ENCODE measurements around the gene ROPN1L.
"Not testable (repeated sequence)": the region's sequence is repeated elsewhere in the genome, so short reads cannot be mapped to it uniquely, and the experiment has no call there.

The ROPN1L gene

DNA sequence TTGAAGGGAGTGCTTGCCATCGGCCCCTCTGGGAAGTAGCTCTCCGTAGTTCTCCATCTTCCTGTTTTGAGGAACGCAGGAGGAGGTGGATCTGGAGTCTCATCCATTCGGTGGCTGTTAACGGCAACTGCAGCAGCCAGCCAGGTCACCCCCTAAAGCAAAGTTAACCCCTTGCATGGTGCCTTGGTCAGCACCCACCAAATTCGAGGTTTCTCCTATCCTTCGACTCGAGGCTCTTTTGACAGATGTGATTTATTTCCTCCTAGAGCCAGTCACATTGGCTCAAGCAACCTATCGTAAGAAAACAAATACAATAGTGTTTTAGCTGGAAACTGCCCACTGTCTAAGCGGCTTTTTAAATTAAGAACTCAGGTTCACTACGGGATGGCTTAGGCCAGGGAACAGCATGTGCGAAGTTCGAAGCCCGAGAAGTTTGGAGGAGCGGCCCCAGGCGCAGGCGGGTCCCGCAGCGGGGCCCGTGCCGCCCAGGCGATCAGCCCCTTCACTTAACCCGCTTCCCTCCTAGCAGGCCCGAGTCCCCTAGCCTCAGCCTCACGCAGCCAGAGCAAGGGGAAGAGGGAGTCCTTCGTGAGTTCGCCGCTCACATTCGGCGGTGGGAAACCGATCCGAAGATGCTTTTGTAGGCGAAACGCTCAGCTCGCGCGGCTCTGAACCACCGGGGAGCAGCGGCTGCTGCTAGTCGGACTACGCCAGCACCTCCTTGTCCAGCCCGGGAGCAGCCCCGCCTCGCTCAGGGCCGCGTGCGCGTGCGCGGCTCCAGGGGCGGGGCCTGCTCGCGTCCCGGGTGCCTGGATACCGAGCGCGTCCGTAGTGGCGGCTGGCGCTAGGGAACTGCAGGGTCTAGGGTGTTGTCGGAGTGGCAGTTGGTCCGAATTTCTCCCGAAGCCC lies at the start of gene ROPN1L:
TSS of gene ROPN1L (plus strand) at position 797 of the 909 bp plus-strand sequence. CDS start 289 bp downstream, outside the sequence.
- DNase-seq (ENCODE audit: low read depth in 2 of 2) = peak; percentile 62 to 67

- DNase-seq (ENCODE audit: low read depth in 2 of 2) = not testable (repeated sequence)
Observed at GRCh38 chr5:10392567-10393328, 48.9 kb upstream of the ROPN1L start.

GRCh38 chr5:10393491-10393890 lies 48.2 kb upstream of the ROPN1L start:
- DNase-seq (ENCODE audit: low read depth in 2 of 2) = no peak

- no peak for DNase-seq (ENCODE audit: low read depth in 2 of 2)
Observed at GRCh38 chr5:10396552-10396951, 45.1 kb upstream of the ROPN1L start.

DNA sequence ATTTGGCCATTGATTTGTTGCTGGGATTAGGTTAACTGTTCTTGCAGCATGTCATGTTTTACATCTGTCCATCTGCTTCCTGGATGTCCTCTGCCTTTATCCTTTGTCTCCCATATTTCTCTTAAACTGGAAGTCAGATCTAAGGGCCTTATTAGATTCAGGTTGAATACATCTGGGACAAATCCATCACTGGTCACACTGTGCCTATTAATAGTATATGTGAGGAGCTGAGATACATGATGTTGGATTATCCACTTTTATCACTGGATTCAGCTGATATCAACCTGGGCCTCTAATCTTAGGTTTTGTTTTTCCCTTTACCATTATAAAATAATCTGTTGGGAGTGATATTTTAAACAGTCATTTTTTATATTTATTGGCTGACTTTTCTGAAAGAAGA lies 41.8 kb upstream of the ROPN1L start:
- DNase-seq (ENCODE audit: low read depth in 2 of 2) = no peak

- no peak for DNase-seq (ENCODE audit: low read depth in 2 of 2)
Observed at GRCh38 chr5:10400411-10400810, 41.3 kb upstream of the ROPN1L start.

DNA sequence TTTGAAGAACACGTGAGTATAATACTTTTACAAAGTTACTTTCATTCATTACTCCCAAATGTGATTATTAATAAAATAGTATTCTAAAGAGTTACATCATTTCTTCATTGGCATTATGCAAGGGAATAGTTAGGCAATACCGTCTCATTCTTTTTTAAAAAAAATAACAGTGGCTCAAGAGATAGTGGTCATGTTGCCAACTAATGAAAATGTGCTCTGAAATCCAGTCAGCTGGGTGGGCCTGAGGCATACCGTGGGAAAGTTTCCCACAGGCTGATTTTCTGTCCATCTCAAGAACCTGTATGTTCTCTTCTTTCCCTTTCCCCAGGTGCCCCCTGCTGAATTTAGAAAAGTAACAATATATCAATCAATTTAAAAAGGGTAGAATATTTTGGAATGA lies 40.8 kb upstream of the ROPN1L start:
- no peak for DNase-seq (ENCODE audit: low read depth in 2 of 2)

DNA sequence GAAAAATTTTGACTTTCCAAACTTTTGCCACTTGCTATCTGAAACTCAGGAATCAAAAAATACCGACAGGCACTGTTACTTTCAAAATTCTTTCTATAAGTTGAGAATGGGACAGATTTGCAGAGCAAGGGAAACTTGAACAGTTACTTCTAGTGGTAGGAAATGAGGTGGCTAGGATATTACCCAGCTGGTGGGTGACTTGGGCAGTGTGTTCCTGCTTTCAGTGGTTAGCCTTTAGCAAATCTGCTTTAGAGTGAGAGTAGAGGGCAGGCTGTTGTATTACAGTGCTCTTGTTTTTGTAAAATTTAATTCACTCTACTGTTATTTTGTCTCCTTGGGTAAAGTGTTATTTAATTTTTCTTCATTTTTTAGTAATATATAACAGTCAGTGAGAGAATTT lies 40.2 kb upstream of the ROPN1L start:
- DNase-seq (ENCODE audit: low read depth in 2 of 2) = no peak

DNA sequence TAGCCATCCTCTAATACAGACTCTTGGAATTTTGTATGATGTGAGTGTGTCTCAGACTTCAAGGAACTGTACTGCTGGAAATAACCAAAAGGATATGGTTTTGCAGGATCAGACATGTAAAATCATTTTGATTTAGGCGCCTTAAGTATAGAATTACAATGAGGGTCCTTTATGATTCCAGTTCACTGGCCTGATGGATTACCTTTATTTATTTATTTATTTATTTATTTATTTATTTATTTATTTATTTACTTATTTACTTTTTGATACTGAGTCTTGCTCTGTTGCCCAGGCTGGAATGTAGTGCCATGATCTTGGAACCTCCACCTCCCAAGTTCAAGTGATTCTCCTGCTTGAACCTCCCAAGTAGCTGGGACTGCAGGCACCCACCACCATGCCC lies 37.9 kb upstream of the ROPN1L start:
- DNase-seq (ENCODE audit: low read depth in 2 of 2) = no peak

GRCh38 chr5:10406651-10407050 lies 35.0 kb upstream of the ROPN1L start:
- DNase-seq (ENCODE audit: low read depth in 2 of 2) = no peak

DNA sequence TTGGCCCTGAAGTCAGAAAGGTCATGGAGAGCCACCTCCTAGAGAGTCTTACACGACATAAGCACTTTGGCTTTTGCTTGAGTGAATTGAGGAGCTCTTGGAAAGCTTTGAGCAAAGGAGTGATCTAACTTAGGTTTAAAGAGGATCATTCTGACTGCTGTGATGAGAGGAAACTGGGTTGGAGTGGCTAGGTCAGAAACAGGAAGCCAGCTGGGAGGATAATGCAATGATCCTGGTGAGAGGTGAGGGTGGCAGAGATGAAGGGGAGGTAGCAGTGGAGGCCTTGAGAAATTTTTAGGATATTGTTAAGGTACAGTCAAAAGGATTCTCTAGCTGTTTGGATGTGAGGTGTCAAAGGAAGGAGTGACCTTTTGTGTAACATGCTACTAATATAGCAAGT lies 32.2 kb upstream of the ROPN1L start:
- DNase-seq (ENCODE audit: low read depth in 2 of 2) = no peak

DNA sequence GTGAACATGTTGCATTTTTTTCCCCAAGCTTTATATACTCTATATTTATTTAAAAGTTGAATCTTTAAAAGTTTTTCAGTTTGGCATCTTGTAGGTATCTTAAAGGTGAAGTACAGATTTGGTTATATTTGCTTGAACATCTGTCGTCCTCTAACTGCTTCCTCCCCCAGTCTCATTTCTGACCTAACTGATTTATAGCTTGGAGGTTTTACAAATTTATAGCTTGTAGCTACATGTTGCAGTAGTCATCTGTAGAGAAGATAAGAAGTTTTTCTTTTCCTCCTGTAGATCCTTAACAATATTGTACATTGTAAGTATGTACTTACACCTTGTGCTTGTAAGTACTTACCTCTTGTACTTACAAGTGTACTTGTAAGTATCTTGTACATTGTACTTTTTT lies 31.0 kb upstream of the ROPN1L start:
- DNase-seq (ENCODE audit: low read depth in 2 of 2) = no peak

- DNase-seq (ENCODE audit: low read depth in 2 of 2) = no peak
Observed at GRCh38 chr5:10411336-10411735, 30.3 kb upstream of the ROPN1L start.

DNA sequence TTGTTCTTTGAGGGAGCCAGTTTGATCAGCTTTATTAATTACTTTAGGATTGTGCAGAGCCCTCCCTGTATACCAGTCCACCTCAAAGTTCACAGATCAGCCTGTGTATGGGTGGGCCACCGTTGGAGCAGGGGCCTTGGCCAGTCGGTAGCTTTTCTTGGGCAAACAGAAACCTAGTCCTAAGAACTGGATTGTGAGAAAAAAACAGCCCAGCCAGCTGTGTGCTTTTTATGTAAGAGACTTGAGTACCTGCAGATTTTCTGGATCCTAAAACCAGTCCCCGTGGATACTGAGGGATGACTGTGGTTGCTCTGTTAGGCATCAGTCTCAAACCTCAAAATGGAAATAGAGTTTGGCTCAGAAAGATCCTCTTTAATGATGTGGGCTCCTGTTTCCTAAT lies 24.8 kb upstream of the ROPN1L start:
- DNase-seq (ENCODE audit: low read depth in 2 of 2) = no peak

- no peak for DNase-seq (ENCODE audit: low read depth in 2 of 2)
Observed at GRCh38 chr5:10418654-10419345, 22.9 kb upstream of the ROPN1L start.

DNA sequence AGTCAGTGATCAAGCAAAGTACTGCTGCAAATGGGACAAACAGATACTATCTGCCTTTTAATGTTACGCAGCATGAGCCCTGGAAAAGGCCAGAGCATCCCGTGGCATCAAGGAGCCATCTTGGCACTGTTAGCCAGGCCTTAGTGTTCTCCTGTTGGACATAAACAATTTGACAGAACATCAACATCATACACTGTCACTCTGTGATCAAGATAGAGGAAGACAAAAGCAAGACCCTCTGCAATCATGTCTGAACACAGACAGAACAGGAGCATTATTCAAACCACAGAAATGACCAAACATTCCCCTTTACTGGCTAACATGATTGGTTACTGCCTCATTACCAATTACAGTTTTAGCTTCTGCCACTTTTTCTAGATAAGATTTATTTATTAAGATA lies 21.2 kb upstream of the ROPN1L start:
- DNase-seq (ENCODE audit: low read depth in 2 of 2) = no peak

- DNase-seq (ENCODE audit: low read depth in 2 of 2) = peak in 1 of 2 experiments; percentile 32
Observed at GRCh38 chr5:10420932-10421331, 20.7 kb upstream of the ROPN1L start.

GRCh38 chr5:10421896-10422691 lies 19.6 kb upstream of the ROPN1L start:
- DNase-seq (ENCODE audit: low read depth in 2 of 2) = no peak

DNA sequence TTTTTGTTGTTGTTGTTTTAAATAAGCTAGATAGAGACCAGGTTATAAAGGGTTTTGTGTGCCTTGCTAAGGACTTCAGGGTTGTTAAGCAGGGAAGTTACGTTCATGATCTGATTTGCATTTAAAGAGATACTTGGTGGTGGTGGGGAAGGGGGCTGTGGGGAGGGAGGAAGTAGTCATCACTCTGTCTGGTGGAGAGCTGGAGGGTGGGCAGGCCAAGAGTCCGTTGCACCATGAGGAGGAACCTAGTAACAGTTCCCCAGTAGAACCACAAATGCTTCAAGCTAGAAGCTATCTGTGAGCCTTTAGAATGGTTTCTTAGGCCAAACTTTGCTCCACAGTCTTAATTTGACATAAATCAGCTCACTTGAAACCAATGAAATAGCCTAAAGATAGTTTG lies 18.7 kb upstream of the ROPN1L start:
- no peak for DNase-seq (ENCODE audit: low read depth in 2 of 2)

GRCh38 chr5:10424124-10424731 lies 17.5 kb upstream of the ROPN1L start:
- DNase-seq (ENCODE audit: low read depth in 2 of 2) = no peak

DNA sequence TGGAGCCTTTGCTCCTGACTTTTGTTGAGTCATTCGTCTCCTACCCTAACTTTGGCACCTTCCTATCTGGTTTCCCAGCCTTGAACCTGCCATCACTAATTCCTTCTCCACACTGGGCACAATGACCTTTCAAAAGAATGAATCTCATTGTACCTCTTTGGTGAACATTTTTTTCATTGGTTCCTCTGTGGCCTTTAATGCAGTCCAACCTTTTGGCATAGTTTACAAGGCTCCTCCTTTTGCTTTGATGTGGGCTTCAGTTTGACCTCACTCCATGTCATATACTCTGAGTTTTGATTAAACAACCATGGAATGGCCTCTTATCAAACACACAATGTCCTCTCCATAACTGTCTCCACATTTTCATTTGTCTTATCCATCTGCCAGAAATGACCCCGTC lies 14.5 kb upstream of the ROPN1L start:
- no peak for DNase-seq (ENCODE audit: low read depth in 2 of 2)

Data from fibroblast of skin of left quadriceps (primary cell).